ENCODE results near the gene PLA2G6. TPM values are rescaled to one million over a fixed set of nuclear protein-coding genes. Genes with fewer than 3 reads are reported as not detected.
A peak's percentile ranks its signal among the peaks of the same experiment; 100 is the strongest.

Gene PLA2G6
- total and polyA plus RNA-seq, 2 of the 4 experiments (the other 2 are of a cell fraction): 6.1 to 10.3 TPM

DNA sequence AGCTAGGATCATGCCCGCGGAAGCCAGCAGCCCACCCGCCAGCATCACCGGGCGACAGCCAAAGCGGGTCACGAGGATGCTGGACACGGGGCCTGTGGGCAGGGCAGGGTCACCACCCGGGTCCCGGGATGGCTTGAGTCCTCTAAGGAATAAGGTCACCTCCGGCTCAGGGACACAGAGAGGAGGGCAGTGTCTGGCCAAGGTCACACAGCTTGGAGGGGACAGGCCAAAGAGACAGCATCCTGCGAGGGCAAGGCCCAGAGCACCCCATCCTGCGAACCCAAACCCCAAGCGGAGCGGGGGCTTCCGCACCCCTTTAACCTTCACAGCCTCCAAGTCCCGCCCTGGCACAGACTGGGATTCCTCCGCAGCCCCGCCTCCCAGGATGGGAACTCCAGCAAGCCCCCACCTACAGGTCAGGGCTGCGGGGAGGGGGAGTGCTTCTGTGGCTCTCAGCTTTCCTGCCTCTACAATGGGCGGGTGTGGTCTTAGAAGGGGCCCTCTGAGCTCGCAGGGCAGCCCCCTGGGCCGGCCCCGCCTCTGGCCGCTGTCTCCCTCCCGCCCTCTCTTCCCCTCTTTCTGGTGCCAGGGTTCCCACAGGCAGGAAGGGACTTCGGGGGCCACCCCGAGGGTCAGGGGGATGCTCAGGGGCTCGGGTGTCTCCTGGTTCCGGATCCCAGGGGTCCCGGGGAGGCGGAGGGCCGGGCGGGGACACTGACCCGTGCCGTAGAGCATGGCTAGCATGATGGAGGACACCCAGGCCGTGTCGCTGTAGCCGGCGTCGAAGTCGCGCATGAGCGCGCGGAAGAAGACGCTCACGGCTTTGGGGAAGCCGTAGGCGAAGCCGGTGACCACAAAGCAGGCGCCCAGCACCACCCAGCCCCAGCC, 99.4 kb downstream of the PLA2G6 start:
- H2BK120ac ChIP-seq (ENCODE audit: low read depth, low read length): no peak overlapping the region
- H4K5ac ChIP-seq (ENCODE audit: low read depth, low read length): no peak overlapping the region
- H3K9ac ChIP-seq (ENCODE audit: low read depth, low read length): no peak overlapping the region
- BruUV-seq (replicated peaks): no TSS peak
- H2BK15ac ChIP-seq (ENCODE audit: low read depth, low read length): no peak overlapping the region
- peak overlapping the region; percentile 13 for H2AFZ ChIP-seq (replicated peaks; ENCODE audit: low read length, poor library complexity)
- 0 out of 2 replicates have a peak, but pooled peaks cover 6% of the 10 kb centered on the region for H3K9me1 ChIP-seq (ENCODE audit: insufficient read depth, low read length)
- ChIA-PET POLR2A (ENCODE audit: unreplicated experiment) (no interaction called here), CTCF (interaction anchor here (0.6 kb wide), 1 partner anchor 468 kb away, joined by 6 read pairs; no protein-coding TSS in a partner anchor)
- no peak for DNase-seq
- no peak overlapping the region for H3K4me2 ChIP-seq (ENCODE audit: low read depth, low read length)
- no peaks in the 10 kb centered on the region; the same call in 1 of the 2 replicates for H3K4me1 ChIP-seq (ENCODE audit: control insufficient read depth, insufficient read depth, low read length)
- dilution Hi-C loops (cut with HindIII; ENCODE audit: low sequenced_read_pairs, unreplicated experiment): no loop called here
- no peak overlapping the region for H2AK5ac ChIP-seq (ENCODE audit: low read depth, low read length)
- no peak overlapping the region for H3K27ac ChIP-seq (ENCODE audit: insufficient read depth, low read length)
- H3K79me1 ChIP-seq (ENCODE audit: low read depth in 1 of 2, low read length in 2 of 2): no peaks in the 10 kb centered on the region
- H4K91ac ChIP-seq (ENCODE audit: insufficient read depth, low read depth, low read length): no peak overlapping the region
- no peak overlapping the region for H2BK5ac ChIP-seq (ENCODE audit: low read depth, low read length, poor library complexity, severe bottlenecking)
- H4K20me1 ChIP-seq (ENCODE audit: insufficient read depth, low read length): no peaks in the 10 kb centered on the region; the same call in 1 of the 2 replicates
- no peak overlapping the region for H2BK20ac ChIP-seq (ENCODE audit: low read depth, low read length)
- H3K36me3 ChIP-seq (ENCODE audit: control insufficient read depth, insufficient read depth, low read length): no peaks in the 10 kb centered on the region
- intact Hi-C loops (cut with micrococcal nuclease): no loop called here
- H3K4ac ChIP-seq (ENCODE audit: low read depth, low read length): no peak overlapping the region
- H3K4me3 ChIP-seq (ENCODE audit: insufficient read depth, low read depth, low read length): no peak overlapping the region
- WGBS, 2 experiments (ENCODE audit: extremely low coverage in 2 of 2, insufficient read length in 1 of 2): 33% methylated on average over 26 of the region's 52 CpGs; no CpG with 5 or more reads in 1 of the 2 experiments
- in situ Hi-C loops (cut with MboI; ENCODE audit: low sequenced_read_pairs): no loop called here
- no peak overlapping the region for H3K14ac ChIP-seq (replicated peaks; ENCODE audit: low read depth, low read length)
- no peak for ATAC-seq (ENCODE audit: low read depth)
- no peak overlapping the region for H3K56ac ChIP-seq (ENCODE audit: extremely low read depth, insufficient read depth, low read length)
- no peak overlapping the region for H3K18ac ChIP-seq (ENCODE audit: low read depth, low read length)
- H3K27me3 ChIP-seq (ENCODE audit: control insufficient read depth, insufficient read depth, low read length): peaks cover 38% of the 10 kb centered on the region
- H3K9me3 ChIP-seq (ENCODE audit: control insufficient read depth, insufficient read depth, low read length): no peaks in the 10 kb centered on the region
- H4K8ac ChIP-seq (ENCODE audit: low read depth in 2 of 2, low read length in 2 of 2): no peak overlapping the region
- no peak overlapping the region for H2AK9ac ChIP-seq (replicated peaks; ENCODE audit: low read depth, low read length, poor library complexity)
- H3K23ac ChIP-seq (ENCODE audit: low read depth, low read length): no peak overlapping the region
- TF ChIP-seq, protein P1, sequence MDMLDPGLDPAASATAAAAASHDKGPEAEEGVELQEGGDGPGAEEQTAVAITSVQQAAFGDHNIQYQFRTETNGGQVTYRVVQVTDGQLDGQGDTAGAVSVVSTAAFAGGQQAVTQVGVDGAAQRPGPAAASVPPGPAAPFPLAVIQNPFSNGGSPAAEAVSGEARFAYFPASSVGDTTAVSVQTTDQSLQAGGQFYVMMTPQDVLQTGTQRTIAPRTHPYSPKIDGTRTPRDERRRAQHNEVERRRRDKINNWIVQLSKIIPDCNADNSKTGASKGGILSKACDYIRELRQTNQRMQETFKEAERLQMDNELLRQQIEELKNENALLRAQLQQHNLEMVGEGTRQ (IDR thresholded peaks at IDR 0.05; ENCODE audit: low read depth, low read length): no peak
- TF ChIP-seq FOS (IDR thresholded peaks at IDR 0.05; ENCODE audit: low read depth, low read length): no peak
- no peak for TF ChIP-seq SMC3 (IDR thresholded peaks at IDR 0.05; ENCODE audit: low read depth, low read length)
- TF ChIP-seq, protein P2, sequence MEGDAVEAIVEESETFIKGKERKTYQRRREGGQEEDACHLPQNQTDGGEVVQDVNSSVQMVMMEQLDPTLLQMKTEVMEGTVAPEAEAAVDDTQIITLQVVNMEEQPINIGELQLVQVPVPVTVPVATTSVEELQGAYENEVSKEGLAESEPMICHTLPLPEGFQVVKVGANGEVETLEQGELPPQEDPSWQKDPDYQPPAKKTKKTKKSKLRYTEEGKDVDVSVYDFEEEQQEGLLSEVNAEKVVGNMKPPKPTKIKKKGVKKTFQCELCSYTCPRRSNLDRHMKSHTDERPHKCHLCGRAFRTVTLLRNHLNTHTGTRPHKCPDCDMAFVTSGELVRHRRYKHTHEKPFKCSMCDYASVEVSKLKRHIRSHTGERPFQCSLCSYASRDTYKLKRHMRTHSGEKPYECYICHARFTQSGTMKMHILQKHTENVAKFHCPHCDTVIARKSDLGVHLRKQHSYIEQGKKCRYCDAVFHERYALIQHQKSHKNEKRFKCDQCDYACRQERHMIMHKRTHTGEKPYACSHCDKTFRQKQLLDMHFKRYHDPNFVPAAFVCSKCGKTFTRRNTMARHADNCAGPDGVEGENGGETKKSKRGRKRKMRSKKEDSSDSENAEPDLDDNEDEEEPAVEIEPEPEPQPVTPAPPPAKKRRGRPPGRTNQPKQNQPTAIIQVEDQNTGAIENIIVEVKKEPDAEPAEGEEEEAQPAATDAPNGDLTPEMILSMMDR (conservative IDR thresholded peaks at IDR 0.05; ENCODE audit: low read depth, low read length): no peak
- TF ChIP-seq, protein P3, sequence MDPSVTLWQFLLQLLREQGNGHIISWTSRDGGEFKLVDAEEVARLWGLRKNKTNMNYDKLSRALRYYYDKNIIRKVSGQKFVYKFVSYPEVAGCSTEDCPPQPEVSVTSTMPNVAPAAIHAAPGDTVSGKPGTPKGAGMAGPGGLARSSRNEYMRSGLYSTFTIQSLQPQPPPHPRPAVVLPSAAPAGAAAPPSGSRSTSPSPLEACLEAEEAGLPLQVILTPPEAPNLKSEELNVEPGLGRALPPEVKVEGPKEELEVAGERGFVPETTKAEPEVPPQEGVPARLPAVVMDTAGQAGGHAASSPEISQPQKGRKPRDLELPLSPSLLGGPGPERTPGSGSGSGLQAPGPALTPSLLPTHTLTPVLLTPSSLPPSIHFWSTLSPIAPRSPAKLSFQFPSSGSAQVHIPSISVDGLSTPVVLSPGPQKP (IDR thresholded peaks at IDR 0.05; ENCODE audit: borderline replicate concordance, low read depth, low read length): no peak
- TF ChIP-seq RCOR1 (IDR thresholded peaks at IDR 0.05; ENCODE audit: insufficient replicate concordance, low read length): no peak
- TF ChIP-seq NFE2L2 (IDR thresholded peaks at IDR 0.05; ENCODE audit: low read depth, low read length): no peak
- no peak for TF ChIP-seq MXI1 (IDR thresholded peaks at IDR 0.05; ENCODE audit: borderline replicate concordance, low read depth, low read length)
- TF ChIP-seq MAFK (IDR thresholded peaks at IDR 0.05; ENCODE audit: low read depth, low read length): no peak
- TF ChIP-seq RAD21 (IDR thresholded peaks at IDR 0.05; ENCODE audit: low read length): no peak
- TF ChIP-seq MAZ (IDR thresholded peaks at IDR 0.05; ENCODE audit: borderline replicate concordance, low read depth, low read length): no peak
- TF ChIP-seq CHD1 (IDR thresholded peaks at IDR 0.05; ENCODE audit: low read depth, low read length): no peak
- no peak for TF ChIP-seq RFX5 (IDR thresholded peaks at IDR 0.05; ENCODE audit: low read depth, low read length)
- TF ChIP-seq CEBPB (IDR thresholded peaks at IDR 0.05; ENCODE audit: low read depth, low read length): no peak
- TF ChIP-seq POLR2A (IDR thresholded peaks at IDR 0.05; ENCODE audit: low read depth, low read length): no peak

Measured in IMR-90 (cell line).